ENCODE results near the gene LRRFIP1. TPM values are rescaled to one million over a fixed set of nuclear protein-coding genes. Genes with fewer than 3 reads are reported as not detected.
A peak's percentile ranks its signal among the peaks of the same experiment; 100 is the strongest.

The LRRFIP1 gene
- polyA plus RNA-seq, 2 of the 4 experiments (the other 2 are of a cell fraction) = 75.6 to 93.0 TPM

DNA sequence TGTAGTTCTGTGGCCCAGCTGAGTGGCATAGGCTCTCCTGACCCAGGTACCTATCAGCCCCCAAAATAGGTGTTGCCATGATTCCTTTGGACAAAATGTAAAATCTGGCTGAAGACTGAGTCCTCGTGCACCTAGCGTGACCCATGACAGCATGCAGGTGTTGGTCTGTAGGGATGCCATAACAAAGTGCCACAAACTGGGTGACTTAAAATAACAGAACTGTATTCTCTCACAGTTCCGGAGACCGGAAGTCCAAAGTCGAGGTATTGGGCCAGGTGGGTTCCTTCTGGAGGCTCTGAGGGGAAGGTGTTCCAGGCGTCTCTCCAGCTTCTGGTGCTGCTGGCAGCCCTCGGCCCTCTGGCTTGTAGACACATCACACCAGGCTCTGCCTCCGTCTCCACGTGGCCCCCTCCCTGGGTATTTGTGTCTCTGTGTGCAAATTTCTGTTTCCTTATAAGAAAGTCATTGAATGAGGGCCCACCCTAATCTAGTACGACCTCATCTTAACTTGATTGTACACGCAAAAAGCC, 34.5 kb downstream of the LRRFIP1 start:
- DNase-seq (ENCODE audit: low read depth in 1 of 2, low spot score in 1 of 2) (no peak), ATAC-seq (no peak), FAIRE-seq (no peak)
- Histone ChIP-seq H3K9me3 (peaks cover 4% of the 10 kb centered on the region; the same call in 1 of the 3 replicates), H3K27ac (no peak overlapping the region), H3K4me3 (no peak overlapping the region), H3K4me1 (no peaks in the 10 kb centered on the region), H3K4me2 (no peak overlapping the region)
- TF ChIP-seq USF2 (IDR thresholded peaks at IDR 0.05) = no peak
- ChIA-PET POLR2A (no interaction called here), CTCF (interaction anchor here (0.6 to 2.8 kb wide), 2 partner anchors 11 to 174 kb away, joined by 3 to 22 read pairs; no protein-coding TSS in a partner anchor)
- WGBS (ENCODE audit: missing lambda C conversion rate) = 86% methylated on average over 11 of the region's 11 CpGs

- WGBS (ENCODE audit: missing lambda C conversion rate) = 72% methylated on average over 13 of the region's 13 CpGs
- ChIA-PET CTCF (interaction anchor here (1.2 kb wide), 1 partner anchor 10 kb away, joined by 6 read pairs; no protein-coding TSS in a partner anchor), POLR2A (no interaction called here)
- TF ChIP-seq ZC3H11A (IDR thresholded peaks at IDR 0.05) = no peak
- TF ChIP-seq RAD21 (conservative IDR thresholded peaks at IDR 0.05 in 1 of 2, IDR thresholded peaks at IDR 0.05 in 1 of 2) = no peak
- no peak for TF ChIP-seq SREBF2 (IDR thresholded peaks at IDR 0.05)
- TF ChIP-seq CBX8 (IDR thresholded peaks at IDR 0.05) = no peak
- TF ChIP-seq FOXS1 (CRISPR knock-in tag; IDR thresholded peaks at IDR 0.05) = no peak
- TF ChIP-seq KDM1A (IDR thresholded peaks at IDR 0.05; ENCODE audit: low read depth) = no peak
- DNase-seq (ENCODE audit: low read depth in 1 of 2, low spot score in 1 of 2) (no peak), ATAC-seq (peak in 1 of 2 experiments; percentile 47; a peak in 3 of 6 replicates), FAIRE-seq (no peak)
- H3K4me1 ChIP-seq = no peaks in the 10 kb centered on the region
- no peak overlapping the region for H3K4me3 ChIP-seq
- H3K4me2 ChIP-seq = no peak overlapping the region
- peaks cover 4% of the 10 kb centered on the region; the same call in 1 of the 3 replicates for H3K9me3 ChIP-seq
- H3K27ac ChIP-seq = no peak overlapping the region
Observed at GRCh38 chr2:237662671-237663093, 35.3 kb downstream of the LRRFIP1 start.

- DNase-seq (ENCODE audit: low read depth in 1 of 2, low spot score in 1 of 2) = no peak
- POLR2A ChIA-PET = no interaction called here
- TF ChIP-seq SREBF2 (IDR thresholded peaks at IDR 0.05) = no peak
- CTCF ChIA-PET = interaction anchor here (1.2 kb wide), 1 partner anchor 9 kb away, joined by 6 read pairs; no protein-coding TSS in a partner anchor
- no peak; a peak in 1 of 6 replicates for ATAC-seq
- WGBS (ENCODE audit: missing lambda C conversion rate) = 82% methylated on average over 12 of the region's 12 CpGs
- Histone ChIP-seq H3K4me1 (no peaks in the 10 kb centered on the region), H3K4me3 (no peak overlapping the region), H3K9me3 (no peaks in the 10 kb centered on the region), H3K4me2 (no peak overlapping the region), H3K27ac (no peak overlapping the region)
- FAIRE-seq = no peak
Observed at GRCh38 chr2:237663517-237664110, 36.2 kb downstream of the LRRFIP1 start.

GRCh38 chr2:237664151-237664550, 36.8 kb downstream of the LRRFIP1 start:
- 91% methylated on average over 17 of the region's 17 CpGs for WGBS (ENCODE audit: missing lambda C conversion rate)
- no peak overlapping the region for H3K27ac ChIP-seq
- no peak for FAIRE-seq
- TF ChIP-seq ZNF302 (CRISPR knock-in tag; IDR thresholded peaks at IDR 0.05) (no peak), SMC3 (IDR thresholded peaks at IDR 0.05) (no peak)
- H3K4me1 ChIP-seq = peaks cover 3% of the 10 kb centered on the region; the same call in 2 of the 3 replicates
- no peak overlapping the region for H3K4me2 ChIP-seq
- no peak for ATAC-seq
- no peak for DNase-seq (ENCODE audit: low read depth in 1 of 2, low spot score in 1 of 2)
- CTCF ChIA-PET = interaction anchor here (1.3 to 2.4 kb wide), 2 partner anchors 9 to 81 kb away, joined by 5 to 17 read pairs; no protein-coding TSS in a partner anchor
- no peak overlapping the region for H3K4me3 ChIP-seq
- POLR2A ChIA-PET = no interaction called here
- H3K9me3 ChIP-seq = no peaks in the 10 kb centered on the region

- TF ChIP-seq KDM1A (IDR thresholded peaks at IDR 0.05; ENCODE audit: low read depth) (no peak), ZSCAN20 (CRISPR knock-in tag; IDR thresholded peaks at IDR 0.05) (no peak), CEBPB (IDR thresholded peaks at IDR 0.05) (no peak), PHF8 (IDR thresholded peaks at IDR 0.05; ENCODE audit: borderline replicate concordance, low read depth) (no peak), MAX (IDR thresholded peaks at IDR 0.05) (no peak), POLR2A (IDR thresholded peaks at IDR 0.05; ENCODE audit: low read length) (no peak), KDM5A (IDR thresholded peaks at IDR 0.05) (no peak), FOSB (CRISPR knock-in tag; IDR thresholded peaks at IDR 0.05) (no peak), PBX3 (IDR thresholded peaks at IDR 0.05) (no peak), RAD21 (conservative IDR thresholded peaks at IDR 0.05 in 1 of 2, IDR thresholded peaks at IDR 0.05 in 1 of 2) (no peak), RFX5 (IDR thresholded peaks at IDR 0.05) (no peak), JUNB (IDR thresholded peaks at IDR 0.05) (no peak)
- FAIRE-seq (no peak), ATAC-seq (no peak), DNase-seq (ENCODE audit: low read depth in 1 of 2, low spot score in 1 of 2) (no peak)
- WGBS (ENCODE audit: missing lambda C conversion rate) = 58% methylated on average over 7 of the region's 7 CpGs
- ChIA-PET POLR2A (no interaction called here), CTCF (interaction anchor here (1.3 to 2.4 kb wide), 2 partner anchors 8 to 79 kb away, joined by 5 to 17 read pairs; no protein-coding TSS in a partner anchor)
- Histone ChIP-seq H3K27ac (no peak overlapping the region), H3K4me1 (peaks cover 10% of the 10 kb centered on the region; the same call in 2 of the 3 replicates), H3K4me3 (no peak overlapping the region), H3K4me2 (no peak overlapping the region), H3K9me3 (no peaks in the 10 kb centered on the region)
Observed at GRCh38 chr2:237665713-237666143, 38.3 kb downstream of the LRRFIP1 start.

All from A549 (cell line).